CD4-positive, alpha-beta memory T cell (primary cell): ENCODE data around the gene PPARG. TPM values are rescaled to one million over a fixed set of nuclear protein-coding genes. Genes with fewer than 3 reads are reported as not detected.
"Not testable (repeated sequence)": the region's sequence is repeated elsewhere in the genome, so short reads cannot be mapped to it uniquely, and the experiment has no call there.

Experiments
- CTCF ChIA-PET: fragments of 350-600 bp; sonication (Branson Sonifier 250); formaldehyde crosslinking; loops from one replicate; lab custom pipeline; 2021; ENCODE audit warnings: inconsistent platforms; ENCODE audit not compliant: partially characterized antibody; lab: Charles Lee
- POLR2A ChIA-PET: fragments of 350-600 bp; sonication (Branson Sonifier 250); formaldehyde crosslinking; loops from one replicate; lab custom pipeline; 2021; ENCODE audit not compliant: partially characterized antibody; lab: Charles Lee
- DNase-seq, 5 donors: peaks; one replicate each; pipeline versions ENCODE4 v3.0.0 to v3.0.0-alpha.2; 2020 to 2022; ENCODE audit warnings: mixed read lengths in 1 of 5
- H3K27ac ChIP-seq: one replicate; pipeline ENCODE4 v1.7.0; 2013; ENCODE audit warnings: low read depth, low read length
- H3K27me3 ChIP-seq: 2 replicates; pipeline ENCODE4 v1.7.0; 2013; ENCODE audit warnings: mild to moderate bottlenecking, low read length, moderate library complexity; ENCODE audit not compliant: insufficient read depth
- H3K36me3 ChIP-seq: 2 replicates; pipeline ENCODE4 v1.7.0; 2013; ENCODE audit warnings: mild to moderate bottlenecking, low read length, moderate library complexity; ENCODE audit not compliant: insufficient read depth
- H3K4me1 ChIP-seq: 2 replicates; pipeline ENCODE4 v1.7.0; 2013; ENCODE audit warnings: mild to moderate bottlenecking, low read length, moderate library complexity; ENCODE audit not compliant: insufficient read depth
- H3K4me3 ChIP-seq, 2 donors: one replicate each; pipeline ENCODE4 v1.7.0; 2013; ENCODE audit warnings: low read length in 2 of 2, mild to moderate bottlenecking in 1 of 2
- H3K9me3 ChIP-seq, 2 donors: one replicate each; pipeline ENCODE4 v1.7.0; 2013; ENCODE audit warnings: low read length in 2 of 2, control low read depth in 1 of 2; ENCODE audit not compliant: control insufficient read depth in 1 of 2
- H3K27ac Mint-ChIP-seq, 7 donors: one replicate each; pipeline ENCODE4 v1.8.0; 2020 to 2021; ENCODE audit warnings: mixed read lengths in 7 of 7, mild to moderate bottlenecking in 6 of 7, inconsistent platforms in 3 of 7, moderate library complexity in 3 of 7
- H3K27me3 Mint-ChIP-seq, 2 donors: one replicate each; pipeline ENCODE4 v1.8.0; 2020 to 2021; ENCODE audit warnings: mixed read lengths in 2 of 2
- H3K36me3 Mint-ChIP-seq, 2 donors: one replicate each; pipeline ENCODE4 v1.8.0; 2020 to 2021; ENCODE audit warnings: mixed read lengths in 2 of 2, inconsistent platforms in 1 of 2, mild to moderate bottlenecking in 1 of 2
- H3K4me1 Mint-ChIP-seq, 4 donors: one replicate each; pipeline ENCODE4 v1.8.0; 2020 to 2021; ENCODE audit warnings: mixed read lengths in 4 of 4, mild to moderate bottlenecking in 1 of 4
- H3K4me3 Mint-ChIP-seq, 8 donors: one replicate each; pipeline ENCODE4 v1.8.0; 2020 to 2021; ENCODE audit warnings: mixed read lengths in 8 of 8, mild to moderate bottlenecking in 7 of 8, moderate library complexity in 6 of 8, inconsistent platforms in 3 of 8
- H3K9me3 Mint-ChIP-seq, 8 donors: one replicate each; pipeline ENCODE4 v1.8.0; 2020 to 2021; ENCODE audit warnings: mixed read lengths in 8 of 8, mild to moderate bottlenecking in 5 of 8, inconsistent platforms in 3 of 8, moderate library complexity in 1 of 8
- intact Hi-C: fragments of 100-400 bp; cut with micrococcal nuclease; formaldehyde crosslinking; loops from one replicate; pipeline ENCODE4 v1.15.1; 2023
- polyA plus RNA-seq, 2 donors: library from polyadenylated mRNA; unstranded; fragments of 300-500 nt; fragmentation: Illumina TruSeq; gene quantifications; one replicate each; pipeline ENCODE4 v1.2.3, GENCODE V29; 2021
- total RNA-seq, 2 experiments: library from RNA; stranded (reverse); gene quantifications; one replicate each; pipeline ENCODE4 v1.2.3, GENCODE V29; 2021

Gene PPARG
- total and polyA plus RNA-seq, 4 experiments from 2014 or later = 0.29 to 0.99 (median 0.83) TPM; not detected in 1

- ChIA-PET CTCF (no interaction called here), POLR2A (no interaction called here)
- Mint-ChIP-seq H3K4me1 (peaks cover 5 to 15% (median 10%) of the 10 kb centered on the region in 4 donors), H3K9me3 (no peaks in the 10 kb centered on the region), H3K36me3 (no peaks in the 10 kb centered on the region), H3K27ac (no peak overlapping the region), H3K4me3 (no peak overlapping the region), H3K27me3 (peaks cover 0 to 1% of the 10 kb centered on the region in 2 donors)
- no peak for DNase-seq
- Histone ChIP-seq H3K4me1 (peaks cover 7% of the 10 kb centered on the region), H3K4me3 (no peak overlapping the region), H3K9me3 (no peaks in the 10 kb centered on the region), H3K27ac (no peak overlapping the region), H3K27me3 (no peaks in the 10 kb centered on the region), H3K36me3 (no peaks in the 10 kb centered on the region)
- intact Hi-C loops = no loop called here
Measured at GRCh38 chr3:12465836-12466225, 177.0 kb downstream of the PPARG start.

GRCh38 chr3:12467746-12468145 lies 178.9 kb downstream of the PPARG start:
- intact Hi-C loops = no loop called here
- CTCF ChIA-PET = no interaction called here
- H3K4me1 Mint-ChIP-seq = peaks cover 6 to 14% (median 10%) of the 10 kb centered on the region in 4 donors
- H3K27me3 ChIP-seq = no peaks in the 10 kb centered on the region
- H3K36me3 ChIP-seq = no peaks in the 10 kb centered on the region
- H3K4me3 Mint-ChIP-seq = no peak overlapping the region
- no peaks in the 10 kb centered on the region for H3K9me3 Mint-ChIP-seq
- no peaks in the 10 kb centered on the region for H3K36me3 Mint-ChIP-seq
- H3K4me3 ChIP-seq = no peak overlapping the region
- no peak overlapping the region for H3K27ac Mint-ChIP-seq
- H3K27ac ChIP-seq = no peak overlapping the region
- POLR2A ChIA-PET = no interaction called here
- no peak for DNase-seq
- peaks cover 0 to 3% of the 10 kb centered on the region in 2 donors for H3K27me3 Mint-ChIP-seq
- no peaks in the 10 kb centered on the region for H3K9me3 ChIP-seq
- H3K4me1 ChIP-seq = peaks cover 4% of the 10 kb centered on the region

GRCh38 chr3:12468276-12468675 lies 179.4 kb downstream of the PPARG start:
- Histone ChIP-seq H3K4me3 (no peak overlapping the region), H3K27me3 (no peaks in the 10 kb centered on the region), H3K4me1 (peaks cover 5% of the 10 kb centered on the region), H3K36me3 (no peaks in the 10 kb centered on the region), H3K9me3 (no peaks in the 10 kb centered on the region), H3K27ac (no peak overlapping the region)
- H3K9me3 Mint-ChIP-seq = no peaks in the 10 kb centered on the region
- H3K27ac Mint-ChIP-seq = no peak overlapping the region
- ChIA-PET CTCF (interaction anchor here (3.9 kb wide), 1 partner anchor 12 kb away, joined by 30 read pairs; no protein-coding TSS in a partner anchor), POLR2A (no interaction called here)
- H3K27me3 Mint-ChIP-seq = peaks cover 0 to 3% of the 10 kb centered on the region in 2 donors
- no peaks in the 10 kb centered on the region for H3K36me3 Mint-ChIP-seq
- no peak for DNase-seq
- intact Hi-C loops = no loop called here
- peaks cover 5 to 16% (median 9%) of the 10 kb centered on the region in 4 donors for H3K4me1 Mint-ChIP-seq
- H3K4me3 Mint-ChIP-seq = no peak overlapping the region

GRCh38 chr3:12468757-12469156 lies 179.9 kb downstream of the PPARG start:
- H3K4me1 Mint-ChIP-seq = peaks cover 7 to 18% (median 12%) of the 10 kb centered on the region in 4 donors
- Histone ChIP-seq H3K4me1 (peaks cover 5% of the 10 kb centered on the region), H3K36me3 (no peaks in the 10 kb centered on the region), H3K9me3 (no peaks in the 10 kb centered on the region), H3K27ac (no peak overlapping the region), H3K27me3 (no peaks in the 10 kb centered on the region), H3K4me3 (no peak overlapping the region)
- no peaks in the 10 kb centered on the region for H3K36me3 Mint-ChIP-seq
- H3K27me3 Mint-ChIP-seq = peaks cover 0 to 3% of the 10 kb centered on the region in 2 donors
- no peaks in the 10 kb centered on the region for H3K9me3 Mint-ChIP-seq
- CTCF ChIA-PET = interaction anchor here (0.7 to 3.9 kb wide), 2 partner anchors 11 to 41 kb away, joined by 3 to 30 read pairs; no protein-coding TSS in a partner anchor
- no peak for DNase-seq
- H3K4me3 Mint-ChIP-seq = no peak overlapping the region
- POLR2A ChIA-PET = no interaction called here
- H3K27ac Mint-ChIP-seq = no peak overlapping the region
- intact Hi-C loops = no loop called here

DNA sequence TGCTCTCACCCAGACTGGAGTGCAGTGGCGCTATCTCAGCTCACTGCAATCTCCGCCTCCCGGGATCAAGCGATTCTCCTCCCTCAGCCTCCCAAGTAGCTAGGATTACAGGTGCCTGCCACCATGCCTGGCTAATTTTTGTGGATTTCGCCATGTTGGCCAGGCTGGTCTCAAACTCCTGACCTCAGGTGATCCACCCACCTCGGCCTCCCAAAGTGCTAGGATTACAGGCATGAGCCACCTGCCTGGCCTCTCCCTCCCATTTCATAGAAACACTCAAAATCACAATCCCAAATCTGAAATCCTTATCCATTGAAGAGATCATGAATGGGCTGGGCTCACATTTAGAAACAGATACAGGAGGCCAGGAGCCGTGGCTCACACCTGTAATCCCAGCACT lies 180.4 kb downstream of the PPARG start:
- H3K36me3 Mint-ChIP-seq, H3K36me3 ChIP-seq, H3K27me3 Mint-ChIP-seq, H3K4me3 ChIP-seq, H3K27me3 ChIP-seq, H3K4me1 ChIP-seq, H3K27ac ChIP-seq, POLR2A ChIA-PET, H3K9me3 Mint-ChIP-seq, H3K27ac Mint-ChIP-seq, H3K4me3 Mint-ChIP-seq, H3K9me3 ChIP-seq, intact Hi-C loops, DNase-seq: not testable (repeated sequence)
- peaks cover 6 to 18% (median 12%) of the 10 kb centered on the region in 4 donors for H3K4me1 Mint-ChIP-seq
- CTCF ChIA-PET = interaction anchor here (0.7 to 3.9 kb wide), 2 partner anchors 11 to 40 kb away, joined by 3 to 30 read pairs; no protein-coding TSS in a partner anchor

- H3K36me3 Mint-ChIP-seq = no peaks in the 10 kb centered on the region
- POLR2A ChIA-PET = no interaction called here
- peaks cover 6 to 18% (median 12%) of the 10 kb centered on the region in 4 donors for H3K4me1 Mint-ChIP-seq
Measured at GRCh38 chr3:12470111-12470510, 181.2 kb downstream of the PPARG start.

GRCh38 chr3:12470680-12471079 lies 181.8 kb downstream of the PPARG start:
- no peaks in the 10 kb centered on the region for H3K9me3 Mint-ChIP-seq
- POLR2A ChIA-PET = no interaction called here
- H3K36me3 ChIP-seq = no peaks in the 10 kb centered on the region
- H3K4me1 ChIP-seq = peaks cover 5% of the 10 kb centered on the region
- DNase-seq = no peak
- H3K4me1 Mint-ChIP-seq = peaks cover 6 to 18% (median 12%) of the 10 kb centered on the region in 4 donors
- no peaks in the 10 kb centered on the region for H3K36me3 Mint-ChIP-seq
- H3K27me3 ChIP-seq = no peaks in the 10 kb centered on the region
- H3K27me3 Mint-ChIP-seq = peaks cover 0 to 3% of the 10 kb centered on the region in 2 donors
- CTCF ChIA-PET = interaction anchor here (1.5 to 3.9 kb wide), 3 partner anchors 9 to 335 kb away, joined by 4 to 30 read pairs (median 7); no protein-coding TSS in a partner anchor
- H3K27ac Mint-ChIP-seq = no peak overlapping the region
- intact Hi-C loops = no loop called here
- H3K9me3 ChIP-seq = no peaks in the 10 kb centered on the region
- H3K4me3 ChIP-seq = no peak overlapping the region
- peak overlapping the region in 1 of 8 donors; percentile 47 for H3K4me3 Mint-ChIP-seq
- H3K27ac ChIP-seq = no peak overlapping the region

More at GRCh38 chr3:12470111-12470510, 181.2 kb downstream of the PPARG start:
- no peak overlapping the region for H3K4me3 ChIP-seq
- Mint-ChIP-seq H3K4me3 (no peak overlapping the region), H3K9me3 (no peaks in the 10 kb centered on the region), H3K27me3 (peaks cover 0 to 3% of the 10 kb centered on the region in 2 donors), H3K27ac (no peak overlapping the region)
- H3K27me3 ChIP-seq = no peaks in the 10 kb centered on the region
- H3K27ac ChIP-seq = no peak overlapping the region
- no peaks in the 10 kb centered on the region for H3K9me3 ChIP-seq
- no peaks in the 10 kb centered on the region for H3K36me3 ChIP-seq
- H3K4me1 ChIP-seq = peaks cover 5% of the 10 kb centered on the region
- no peak for DNase-seq
- CTCF ChIA-PET = interaction anchor here (1.5 to 3.9 kb wide), 3 partner anchors 10 to 335 kb away, joined by 4 to 30 read pairs (median 7); no protein-coding TSS in a partner anchor
- intact Hi-C loops = no loop called here
